HEK293 (cell line): ENCODE measurements around the gene LRP3.

Experiments used
- CTCF ChIA-PET: fragments of 350-600 bp; formaldehyde crosslinking; extraction: SDS; loops from one replicate; lab custom pipeline; 2021; ENCODE audit warnings: antibody characterized with exemption; lab: Yijun Ruan, JAX
- POLR2A ChIA-PET: fragments of 300-600 bp; formaldehyde crosslinking; extraction: SDS; loops from one replicate; lab custom pipeline; 2020; ENCODE audit warnings: antibody characterized with exemption, inconsistent platforms; lab: Yijun Ruan, JAX
- H3K27ac ChIP-seq: fragments of 200-500 bp; sonication (Bioruptor generic); 2 replicates; pipeline ENCODE4 v1.5.1; 2014; ENCODE audit warnings: low read depth, low read length, control low read depth, inconsistent platforms; ENCODE audit errors: extremely low read depth
- H3K36me3 ChIP-seq, 2 experiments: fragments of 200-500 bp in 1 of 2; sonication (Bioruptor generic) in 1 of 2; 1 replicate in 1 of 2; 2 replicates in 1 of 2; pipeline ENCODE4 v1.5.1; 2014 to 2017; ENCODE audit warnings: inconsistent platforms in 2 of 2, low read length in 2 of 2; ENCODE audit not compliant: control insufficient read depth in 2 of 2, insufficient read depth in 1 of 2
- H3K4me1 ChIP-seq: fragments of 200-500 bp; sonication (Bioruptor generic); 2 replicates; pipeline ENCODE4 v1.5.1; 2014; ENCODE audit warnings: mild to moderate bottlenecking, low read length, inconsistent platforms; ENCODE audit not compliant: control insufficient read depth, insufficient read depth
- H3K4me3 ChIP-seq: 2 replicates; pipeline ENCODE4 v1.5.1; 2011; ENCODE audit warnings: low read depth, mild to moderate bottlenecking, control low read depth, low read length, moderate library complexity
- H3K9me3 ChIP-seq: fragments of 200-500 bp; sonication (Bioruptor generic); 2 replicates; pipeline ENCODE4 v1.5.1; 2014; ENCODE audit warnings: low read depth, low read length, inconsistent platforms; ENCODE audit not compliant: control insufficient read depth, insufficient read depth
- BCL11A ChIP-seq: fragments of 450-650 bp; formaldehyde crosslinking; IDR thresholded peaks from 2 replicates; pipeline ENCODE4 v1.5.1; 2016; ENCODE audit warnings: low read depth, missing biosample characterization, missing genetic modification characterization
- BCL11B ChIP-seq: fragments of 450-650 bp; formaldehyde crosslinking; IDR thresholded peaks from 2 replicates; pipeline ENCODE4 v1.5.1; 2016; ENCODE audit warnings: low read depth, missing biosample characterization, missing genetic modification characterization
- GLIS2 ChIP-seq: fragments of 450-650 bp; formaldehyde crosslinking; IDR thresholded peaks from 2 replicates; pipeline ENCODE4 v1.5.1; 2016; ENCODE audit warnings: missing biosample characterization, missing genetic modification characterization
- IKZF3 ChIP-seq: fragments of 450-650 bp; IDR thresholded peaks from 2 replicates; pipeline ENCODE4 v1.5.0; 2018; ENCODE audit warnings: missing biosample characterization, mild to moderate bottlenecking, missing genetic modification characterization, moderate library complexity
- KLF9 ChIP-seq: fragments of 450-650 bp; formaldehyde crosslinking; IDR thresholded peaks from 2 replicates; pipeline ENCODE4 v1.5.1; 2016; ENCODE audit warnings: missing biosample characterization, missing genetic modification characterization, low read depth
- SCRT2 ChIP-seq: fragments of 450-650 bp; formaldehyde crosslinking; IDR thresholded peaks from 2 replicates; pipeline ENCODE4 v1.5.1; 2016; ENCODE audit warnings: missing biosample characterization, missing genetic modification characterization
- WT1 ChIP-seq: fragments of 450-650 bp; formaldehyde crosslinking; IDR thresholded peaks from 2 replicates; pipeline ENCODE4 v1.5.1; 2016; ENCODE audit warnings: missing biosample characterization, missing genetic modification characterization
- YY1 ChIP-seq: fragments of 450-650 bp; formaldehyde crosslinking; IDR thresholded peaks from 2 replicates; pipeline ENCODE4 v1.5.1; 2018; ENCODE audit warnings: missing biosample characterization, missing genetic modification characterization
- YY2 ChIP-seq: fragments of 450-650 bp; formaldehyde crosslinking; IDR thresholded peaks from 2 replicates; pipeline ENCODE4 v1.5.1; 2016; ENCODE audit warnings: missing biosample characterization, missing genetic modification characterization
- ZBTB17 ChIP-seq: fragments of 450-650 bp; formaldehyde crosslinking; IDR thresholded peaks from 2 replicates; pipeline ENCODE4 v1.5.1; 2016; ENCODE audit warnings: missing biosample characterization, missing genetic modification characterization
- ZIC2 ChIP-seq: fragments of 450-650 bp; formaldehyde crosslinking; IDR thresholded peaks from 2 replicates; pipeline ENCODE4 v1.5.1; 2016; ENCODE audit warnings: missing biosample characterization, missing genetic modification characterization
- ZNF121 ChIP-seq: fragments of 450-650 bp; formaldehyde crosslinking; IDR thresholded peaks from 2 replicates; pipeline ENCODE4 v1.5.1; 2016; ENCODE audit warnings: missing biosample characterization, missing genetic modification characterization
- ZNF169 ChIP-seq: fragments of 450-650 bp; formaldehyde crosslinking; IDR thresholded peaks from 2 replicates; pipeline ENCODE4 v1.5.1; 2016; ENCODE audit warnings: missing biosample characterization, missing genetic modification characterization
- ZNF214 ChIP-seq: fragments of 450-650 bp; formaldehyde crosslinking; IDR thresholded peaks from 2 replicates; pipeline ENCODE4 v1.5.1; 2017; ENCODE audit warnings: missing biosample characterization, mild to moderate bottlenecking, missing genetic modification characterization, borderline replicate concordance
- ZNF239 ChIP-seq: fragments of 450-650 bp; formaldehyde crosslinking; IDR thresholded peaks from 2 replicates; pipeline ENCODE4 v1.5.1; 2016; ENCODE audit warnings: missing biosample characterization, missing genetic modification characterization
- ZNF266 ChIP-seq: fragments of 450-650 bp; formaldehyde crosslinking; IDR thresholded peaks from 2 replicates; pipeline ENCODE4 v1.5.1; 2016; ENCODE audit warnings: missing biosample characterization, missing genetic modification characterization, low read depth
- ZNF571 ChIP-seq: fragments of 450-650 bp; formaldehyde crosslinking; IDR thresholded peaks from 2 replicates; pipeline ENCODE4 v1.5.0; 2017; ENCODE audit warnings: missing biosample characterization, missing genetic modification characterization
- ZNF621 ChIP-seq: fragments of 450-650 bp; formaldehyde crosslinking; IDR thresholded peaks from 2 replicates; pipeline ENCODE4 v1.5.1; 2017; ENCODE audit warnings: missing biosample characterization, missing genetic modification characterization
- ZNF629 ChIP-seq: fragments of 450-650 bp; formaldehyde crosslinking; IDR thresholded peaks from 2 replicates; pipeline ENCODE4 v1.5.1; 2017; ENCODE audit warnings: missing biosample characterization, missing genetic modification characterization
- ZNF747 ChIP-seq: fragments of 450-650 bp; formaldehyde crosslinking; IDR thresholded peaks from 2 replicates; pipeline ENCODE4 v1.5.1; 2016; ENCODE audit warnings: missing biosample characterization, missing genetic modification characterization
- TF ChIP-seq, protein P1 (sequence below): fragments of 450-650 bp; formaldehyde crosslinking; IDR thresholded peaks from 2 replicates; pipeline ENCODE4 v1.5.1; 2016; ENCODE audit warnings: missing biosample characterization, missing genetic modification characterization
- TF ChIP-seq, protein P2 (sequence below): IDR thresholded peaks from 2 replicates; pipeline ENCODE4 v1.6.1; 2011; ENCODE audit warnings: mild to moderate bottlenecking, low read depth, low read length, borderline replicate concordance
- TF ChIP-seq, protein P3 (sequence below): fragments of 450-650 bp; formaldehyde crosslinking; IDR thresholded peaks from 2 replicates; pipeline ENCODE4 v1.5.1; 2016; ENCODE audit warnings: missing biosample characterization, missing genetic modification characterization, low read depth
- TF ChIP-seq, protein P4 (sequence below): fragments of 450-650 bp; formaldehyde crosslinking; optimal IDR thresholded peaks from 2 replicates; pipeline ENCODE3; 2016; ENCODE audit warnings: missing biosample characterization, mild to moderate bottlenecking, missing genetic modification characterization
- TF ChIP-seq, protein P5 (sequence below): fragments of 450-650 bp; formaldehyde crosslinking; IDR thresholded peaks from 2 replicates; pipeline ENCODE4 v1.5.1; 2016; ENCODE audit warnings: missing biosample characterization, missing genetic modification characterization

The LRP3 gene

DNA sequence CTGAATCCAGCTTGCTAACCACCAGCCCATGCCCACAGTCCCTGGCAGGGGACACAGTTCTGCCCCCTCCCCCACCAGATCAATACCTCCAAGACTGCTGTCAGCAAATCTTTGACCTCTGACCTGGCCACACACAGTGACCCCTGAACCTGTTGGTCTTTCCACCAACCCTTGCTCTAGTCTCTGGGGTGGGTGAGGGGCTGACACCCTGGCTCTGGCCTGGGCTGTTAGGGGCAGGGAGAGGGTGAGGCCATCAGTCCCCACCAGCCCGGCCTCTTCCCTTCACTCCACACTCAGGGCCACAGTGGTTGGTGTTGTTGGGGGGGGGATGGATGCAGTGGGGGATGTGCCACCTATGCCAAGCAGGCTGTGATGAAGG, 53.3 kb downstream of the LRP3 start:
- Histone ChIP-seq H3K9me3 (peaks cover 6% of the 10 kb centered on the region), H3K4me1 (no peaks in the 10 kb centered on the region), H3K27ac (no peak overlapping the region), H3K36me3 (no peaks in the 10 kb centered on the region; a peak in 1 of 3 replicates), H3K4me3 (no peak overlapping the region)
- TF ChIP-seq BCL11A: peak; percentile 94
- 0 out of 2 replicates have a peak, but pooled peaks have one; percentile 7 for TF ChIP-seq ZNF621
- peak; percentile 67; the same call in 1 of the 2 replicates for TF ChIP-seq SCRT2 (tag by site-specific recombination)
- TF ChIP-seq, protein P1, sequence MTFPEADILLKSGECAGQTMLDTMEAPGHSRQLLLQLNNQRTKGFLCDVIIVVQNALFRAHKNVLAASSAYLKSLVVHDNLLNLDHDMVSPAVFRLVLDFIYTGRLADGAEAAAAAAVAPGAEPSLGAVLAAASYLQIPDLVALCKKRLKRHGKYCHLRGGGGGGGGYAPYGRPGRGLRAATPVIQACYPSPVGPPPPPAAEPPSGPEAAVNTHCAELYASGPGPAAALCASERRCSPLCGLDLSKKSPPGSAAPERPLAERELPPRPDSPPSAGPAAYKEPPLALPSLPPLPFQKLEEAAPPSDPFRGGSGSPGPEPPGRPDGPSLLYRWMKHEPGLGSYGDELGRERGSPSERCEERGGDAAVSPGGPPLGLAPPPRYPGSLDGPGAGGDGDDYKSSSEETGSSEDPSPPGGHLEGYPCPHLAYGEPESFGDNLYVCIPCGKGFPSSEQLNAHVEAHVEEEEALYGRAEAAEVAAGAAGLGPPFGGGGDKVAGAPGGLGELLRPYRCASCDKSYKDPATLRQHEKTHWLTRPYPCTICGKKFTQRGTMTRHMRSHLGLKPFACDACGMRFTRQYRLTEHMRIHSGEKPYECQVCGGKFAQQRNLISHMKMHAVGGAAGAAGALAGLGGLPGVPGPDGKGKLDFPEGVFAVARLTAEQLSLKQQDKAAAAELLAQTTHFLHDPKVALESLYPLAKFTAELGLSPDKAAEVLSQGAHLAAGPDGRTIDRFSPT (tag by site-specific recombination): peak; percentile 20; the same call in 1 of the 2 replicates
- TF ChIP-seq BCL11B (tag by site-specific recombination): peak; percentile 97
- TF ChIP-seq WT1 (tag by site-specific recombination): no peak
- TF ChIP-seq ZNF214 (tag by site-specific recombination): no peak
- ChIA-PET POLR2A (no interaction called here), CTCF (interaction anchor here (1.1 to 3.6 kb wide), 4 partner anchors 11 to 159 kb away, joined by 5 to 29 read pairs (median 12); no protein-coding TSS in a partner anchor)

DNA sequence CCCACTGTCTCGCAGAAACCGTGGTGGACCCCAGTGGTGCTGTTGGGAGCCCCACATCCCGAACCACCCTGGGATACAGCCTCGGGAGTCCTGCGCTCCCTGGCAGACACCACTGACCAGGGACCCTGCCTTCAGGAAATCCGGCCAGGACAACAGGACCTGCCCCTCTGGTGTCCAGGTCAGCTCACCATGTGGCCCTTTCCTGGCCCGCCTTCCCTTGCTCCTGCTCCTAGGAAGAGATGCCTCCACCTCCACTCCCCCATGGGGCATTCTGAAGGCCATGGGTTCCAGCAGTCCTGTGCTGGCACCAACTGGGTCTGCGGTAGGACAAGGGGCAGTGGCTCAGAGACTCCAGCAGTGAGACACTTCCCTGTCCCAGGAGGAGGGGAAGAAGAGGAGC, 54.0 kb downstream of the LRP3 start:
- POLR2A ChIA-PET: no interaction called here
- no peak overlapping the region for H3K27ac ChIP-seq
- CTCF ChIA-PET: interaction anchor here (0.6 to 3.6 kb wide), 3 partner anchors 12 to 158 kb away, joined by 5 to 29 read pairs (median 10); no protein-coding TSS in a partner anchor

DNA sequence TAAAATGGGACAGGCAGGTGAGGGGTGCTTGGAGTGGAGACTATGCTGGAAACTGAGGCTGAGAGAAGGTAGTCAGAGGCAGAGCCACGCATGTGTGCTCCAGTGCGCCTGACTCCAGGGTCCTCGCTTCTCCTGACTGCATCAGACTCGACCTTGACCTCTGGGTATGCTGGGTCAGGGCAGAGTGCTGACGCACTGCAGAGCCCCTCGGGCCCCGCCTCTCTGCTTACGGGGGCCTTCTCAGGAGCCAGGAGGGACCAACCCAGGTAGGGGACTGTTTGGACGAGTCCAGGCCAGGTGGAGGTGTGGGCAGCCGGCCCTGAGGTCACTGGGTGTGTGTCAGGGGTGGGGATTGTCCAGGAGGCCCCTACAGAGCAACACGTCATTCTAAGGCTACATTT, 54.4 kb downstream of the LRP3 start:
- Histone ChIP-seq H3K9me3 (peaks cover 6% of the 10 kb centered on the region), H3K36me3 (no peaks in the 10 kb centered on the region; a peak in 1 of 3 replicates), H3K27ac (no peak overlapping the region), H3K4me1 (no peaks in the 10 kb centered on the region), H3K4me3 (no peak overlapping the region)
- ChIA-PET POLR2A (no interaction called here), CTCF (interaction anchor here (0.6 to 0.7 kb wide), 2 partner anchors 90 to 168 kb away, joined by 3 read pairs; no protein-coding TSS in a partner anchor)
- TF ChIP-seq, protein P2, sequence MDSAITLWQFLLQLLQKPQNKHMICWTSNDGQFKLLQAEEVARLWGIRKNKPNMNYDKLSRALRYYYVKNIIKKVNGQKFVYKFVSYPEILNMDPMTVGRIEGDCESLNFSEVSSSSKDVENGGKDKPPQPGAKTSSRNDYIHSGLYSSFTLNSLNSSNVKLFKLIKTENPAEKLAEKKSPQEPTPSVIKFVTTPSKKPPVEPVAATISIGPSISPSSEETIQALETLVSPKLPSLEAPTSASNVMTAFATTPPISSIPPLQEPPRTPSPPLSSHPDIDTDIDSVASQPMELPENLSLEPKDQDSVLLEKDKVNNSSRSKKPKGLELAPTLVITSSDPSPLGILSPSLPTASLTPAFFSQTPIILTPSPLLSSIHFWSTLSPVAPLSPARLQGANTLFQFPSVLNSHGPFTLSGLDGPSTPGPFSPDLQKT: no peak
- TF ChIP-seq, protein P3, sequence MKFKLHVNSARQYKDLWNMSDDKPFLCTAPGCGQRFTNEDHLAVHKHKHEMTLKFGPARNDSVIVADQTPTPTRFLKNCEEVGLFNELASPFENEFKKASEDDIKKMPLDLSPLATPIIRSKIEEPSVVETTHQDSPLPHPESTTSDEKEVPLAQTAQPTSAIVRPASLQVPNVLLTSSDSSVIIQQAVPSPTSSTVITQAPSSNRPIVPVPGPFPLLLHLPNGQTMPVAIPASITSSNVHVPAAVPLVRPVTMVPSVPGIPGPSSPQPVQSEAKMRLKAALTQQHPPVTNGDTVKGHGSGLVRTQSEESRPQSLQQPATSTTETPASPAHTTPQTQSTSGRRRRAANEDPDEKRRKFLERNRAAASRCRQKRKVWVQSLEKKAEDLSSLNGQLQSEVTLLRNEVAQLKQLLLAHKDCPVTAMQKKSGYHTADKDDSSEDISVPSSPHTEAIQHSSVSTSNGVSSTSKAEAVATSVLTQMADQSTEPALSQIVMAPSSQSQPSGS (tag by site-specific recombination): no peak
- TF ChIP-seq YY1 (tag by site-specific recombination) (no peak), ZNF747 (tag by site-specific recombination) (no peak), ZNF169 (tag by site-specific recombination) (no peak), ZBTB17 (tag by site-specific recombination) (no peak), ZNF239 (tag by site-specific recombination) (no peak), ZNF629 (tag by site-specific recombination) (no peak), KLF9 (no peak), ZNF121 (tag by site-specific recombination) (no peak), ZNF571 (tag by site-specific recombination) (0 out of 2 replicates have a peak, but pooled peaks have one; percentile 5)
- TF ChIP-seq, protein P4, sequence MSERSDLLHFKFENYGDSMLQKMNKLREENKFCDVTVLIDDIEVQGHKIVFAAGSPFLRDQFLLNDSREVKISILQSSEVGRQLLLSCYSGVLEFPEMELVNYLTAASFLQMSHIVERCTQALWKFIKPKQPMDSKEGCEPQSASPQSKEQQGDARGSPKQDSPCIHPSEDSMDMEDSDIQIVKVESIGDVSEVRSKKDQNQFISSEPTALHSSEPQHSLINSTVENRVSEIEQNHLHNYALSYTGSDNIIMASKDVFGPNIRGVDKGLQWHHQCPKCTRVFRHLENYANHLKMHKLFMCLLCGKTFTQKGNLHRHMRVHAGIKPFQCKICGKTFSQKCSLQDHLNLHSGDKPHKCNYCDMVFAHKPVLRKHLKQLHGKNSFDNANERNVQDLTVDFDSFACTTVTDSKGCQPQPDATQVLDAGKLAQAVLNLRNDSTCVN (tag by site-specific recombination): peak; percentile 6

More for the DNA sequence above, 54.0 kb downstream of the LRP3 start:
- TF ChIP-seq, protein P5, sequence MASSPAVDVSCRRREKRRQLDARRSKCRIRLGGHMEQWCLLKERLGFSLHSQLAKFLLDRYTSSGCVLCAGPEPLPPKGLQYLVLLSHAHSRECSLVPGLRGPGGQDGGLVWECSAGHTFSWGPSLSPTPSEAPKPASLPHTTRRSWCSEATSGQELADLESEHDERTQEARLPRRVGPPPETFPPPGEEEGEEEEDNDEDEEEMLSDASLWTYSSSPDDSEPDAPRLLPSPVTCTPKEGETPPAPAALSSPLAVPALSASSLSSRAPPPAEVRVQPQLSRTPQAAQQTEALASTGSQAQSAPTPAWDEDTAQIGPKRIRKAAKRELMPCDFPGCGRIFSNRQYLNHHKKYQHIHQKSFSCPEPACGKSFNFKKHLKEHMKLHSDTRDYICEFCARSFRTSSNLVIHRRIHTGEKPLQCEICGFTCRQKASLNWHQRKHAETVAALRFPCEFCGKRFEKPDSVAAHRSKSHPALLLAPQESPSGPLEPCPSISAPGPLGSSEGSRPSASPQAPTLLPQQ: no peak
- TF ChIP-seq YY2: no peak
- 0 out of 2 replicates have a peak, but pooled peaks have one; percentile 11 for TF ChIP-seq GLIS2 (tag by site-specific recombination)
- TF ChIP-seq IKZF3 (tag by site-specific recombination): peak; percentile 29; the same call in 1 of the 2 replicates
- TF ChIP-seq ZIC2 (tag by site-specific recombination): peak; percentile 78
- TF ChIP-seq ZNF266 (tag by site-specific recombination): 0 out of 2 replicates have a peak, but pooled peaks have one; percentile 5
- 0 out of 2 replicates have a peak, but pooled peaks have one; percentile 8 for TF ChIP-seq ZNF571 (tag by site-specific recombination)
- Histone ChIP-seq H3K9me3 (peaks cover 6% of the 10 kb centered on the region), H3K36me3 (no peaks in the 10 kb centered on the region; a peak in 1 of 3 replicates), H3K4me3 (no peak overlapping the region), H3K4me1 (no peaks in the 10 kb centered on the region)
